Suprapubic skin (tissue), 4 donors: ENCODE results near the gene MAGEB2.

Experiments used
- CTCF ChIP-seq, 2 donors: fragments of 200-600 bp in 1 of 2; fragments of 450-650 bp in 1 of 2; sonication (generic) in 1 of 2; IDR thresholded peaks; one replicate each; pipeline ENCODE4 v1.5.1; 2016 to 2019; ENCODE audit warnings: antibody characterized with exemption in 2 of 2, mild to moderate bottlenecking in 1 of 2, moderate library complexity in 1 of 2
- EP300 ChIP-seq: sonication (generic); formaldehyde crosslinking; IDR thresholded peaks from one replicate; pipeline ENCODE4 v1.6.1; 2017; ENCODE audit warnings: antibody characterized with exemption
- POLR2A ChIP-seq, 2 donors: fragments of 450-650 bp; IDR thresholded peaks; one replicate each; pipeline ENCODE4 v1.6.1; 2017; ENCODE audit warnings: antibody characterized with exemption in 2 of 2, mild to moderate bottlenecking in 2 of 2, moderate library complexity in 2 of 2
- POLR2AphosphoS5 ChIP-seq, 3 donors: sonication (generic); formaldehyde crosslinking; IDR thresholded peaks; one replicate each; pipeline ENCODE4 v1.6.1; 2017; ENCODE audit warnings: antibody characterized with exemption in 3 of 3

GRCh38 chrX:30183554-30183953, 31.8 kb upstream of the MAGEB2 start:
- TF ChIP-seq CTCF (IDR thresholded peaks at IDR 0.05) (no peak), POLR2A (IDR thresholded peaks at IDR 0.05) (no peak), EP300 (no peak), POLR2AphosphoS5 (IDR thresholded peaks at IDR 0.05) (no peak)
